Choroid plexus epithelial cell (primary cell): Measurements from ENCODE around the gene DESI1.
"Not testable (repeated sequence)": the region's sequence is repeated elsewhere in the genome, so short reads cannot be mapped to it uniquely, and the experiment has no call there.

Experiments
- DNase-seq: peaks from one replicate; pipeline ENCODE4 v3.0.0-alpha.2; 2010; ENCODE audit warnings: low read depth
- H3K4me3 ChIP-seq: 2 replicates; pipeline ENCODE4 v1.5.1; 2011; ENCODE audit warnings: low read depth, mild to moderate bottlenecking, control low read depth, low read length, moderate library complexity
- CTCF ChIP-seq: conservative IDR thresholded peaks from 2 replicates; pipeline ENCODE4 v1.5.1; 2011; ENCODE audit warnings: low read depth, mild to moderate bottlenecking, control low read depth, inconsistent platforms, low read length, moderate library complexity

The DESI1 gene

GRCh38 chr22:41561335-41561734 lies 59.5 kb downstream of the DESI1 start:
- H3K4me3 ChIP-seq = peak overlapping the region; percentile 59
- peak; percentile 35 for DNase-seq
- TF ChIP-seq CTCF = no peak

GRCh38 chr22:41560095-41560471 lies 60.8 kb downstream of the DESI1 start:
- no peak overlapping the region for H3K4me3 ChIP-seq
- no peak for DNase-seq
- TF ChIP-seq CTCF = no peak

GRCh38 chr22:41558241-41558630 lies 62.6 kb downstream of the DESI1 start:
- not testable (repeated sequence) for H3K4me3 ChIP-seq

GRCh38 chr22:41557401-41558240 lies 63.2 kb downstream of the DESI1 start:
- peak; percentile 4 for TF ChIP-seq CTCF
- DNase-seq = peak; percentile 92
- H3K4me3 ChIP-seq = no peak overlapping the region

More at GRCh38 chr22:41558241-41558630, 62.6 kb downstream of the DESI1 start:
- DNase-seq = not testable (repeated sequence)

- no peak overlapping the region for H3K4me3 ChIP-seq
- TF ChIP-seq CTCF = no peak
- DNase-seq = no peak
Observed at GRCh38 chr22:41556561-41556960, 64.3 kb downstream of the DESI1 start.

- no peak overlapping the region for H3K4me3 ChIP-seq
- no peak for TF ChIP-seq CTCF
- DNase-seq = no peak
Observed at GRCh38 chr22:41555325-41555982, 65.4 kb downstream of the DESI1 start.

GRCh38 chr22:41551877-41552582 lies 68.8 kb downstream of the DESI1 start:
- no peak overlapping the region for H3K4me3 ChIP-seq
- no peak for DNase-seq
- TF ChIP-seq CTCF = no peak
